CD14-positive monocyte (primary cell): ENCODE data around the gene FAM136A. TPM values are rescaled to one million over a fixed set of nuclear protein-coding genes. Genes with fewer than 3 reads are reported as not detected.

Experiments used
- DNase-seq, 3 donors: peaks; one replicate each; pipeline ENCODE4 v3.0.0-alpha.2; 2011 to 2022
- H2AFZ ChIP-seq: 2 replicates; pipeline ENCODE4 v1.6.0; 2012; ENCODE audit warnings: mild to moderate bottlenecking, low read depth, low read length, inconsistent platforms; ENCODE audit not compliant: insufficient read depth, poor library complexity, severe bottlenecking
- H3K27ac ChIP-seq, 2 donors: 1 replicate in 1 of 2; 2 replicates in 1 of 2; pipeline ENCODE4 v1.5.1; 2012 to 2013; ENCODE audit warnings: low read length in 2 of 2, control low read depth in 1 of 2, inconsistent platforms in 1 of 2, low read depth in 1 of 2, mild to moderate bottlenecking in 1 of 2
- H3K27me3 ChIP-seq, 2 donors: one replicate each; pipeline versions ENCODE4 v1.6.0 to v1.6.1; 2011 to 2013; ENCODE audit warnings: low read length in 2 of 2; ENCODE audit not compliant: control insufficient read depth in 2 of 2, insufficient read depth in 2 of 2
- H3K36me3 ChIP-seq, 2 donors: replicated peaks in 1 of 2; 1 replicate in 1 of 2; 2 replicates in 1 of 2; pipeline versions ENCODE4 v1.5.1 to v1.6.1; 2012 to 2013; ENCODE audit warnings: low read length in 2 of 2, control low read depth in 1 of 2, inconsistent platforms in 1 of 2, mild to moderate bottlenecking in 1 of 2; ENCODE audit not compliant: insufficient read depth in 2 of 2, control insufficient read depth in 1 of 2
- H3K4me1 ChIP-seq, 2 donors: 1 replicate in 1 of 2; 2 replicates in 1 of 2; pipeline versions ENCODE4 v1.5.1 to v1.6.1; 2012 to 2013; ENCODE audit warnings: low read length in 2 of 2, control low read depth in 1 of 2, inconsistent platforms in 1 of 2, mild to moderate bottlenecking in 1 of 2, moderate library complexity in 1 of 2; ENCODE audit not compliant: insufficient read depth in 2 of 2, control insufficient read depth in 1 of 2
- H3K4me2 ChIP-seq: replicated peaks from 2 replicates; pipeline ENCODE3; 2012; ENCODE audit warnings: low read length, moderate library complexity, mild to moderate bottlenecking; ENCODE audit not compliant: poor library complexity, severe bottlenecking; ENCODE audit errors: extremely low read depth
- H3K4me3 ChIP-seq, 3 experiments: fragments of 200-600 bp in 1 of 3; sonication (generic) in 1 of 3; replicated peaks in 1 of 3; 1 replicate in 2 of 3; 2 replicates in 1 of 3; pipeline ENCODE4 v1.5.1; 2011 to 2013; ENCODE audit warnings: low read length in 3 of 3, mild to moderate bottlenecking in 3 of 3, control low read depth in 2 of 3, low read depth in 2 of 3, inconsistent platforms in 1 of 3, moderate library complexity in 1 of 3
- H3K79me2 ChIP-seq: 2 replicates; pipeline ENCODE4 v1.6.0; 2012; ENCODE audit warnings: mild to moderate bottlenecking, control low read depth, inconsistent platforms, low read length, moderate library complexity; ENCODE audit not compliant: insufficient read depth
- H3K9ac ChIP-seq: 2 replicates; pipeline ENCODE4 v1.6.0; 2017; ENCODE audit warnings: low read length, mild to moderate bottlenecking; ENCODE audit not compliant: insufficient read depth, poor library complexity, severe bottlenecking
- H3K9me3 ChIP-seq, 2 donors: replicated peaks in 1 of 2; 1 replicate in 1 of 2; 2 replicates in 1 of 2; pipeline versions ENCODE4 v1.5.1 to v1.6.1; 2012 to 2013; ENCODE audit warnings: low read length in 2 of 2, control low read depth in 1 of 2; ENCODE audit not compliant: control insufficient read depth in 1 of 2, insufficient read depth in 1 of 2
- H4K20me1 ChIP-seq: 2 replicates; pipeline ENCODE4 v1.6.0; 2012; ENCODE audit warnings: mild to moderate bottlenecking, low read length, control low read depth, moderate library complexity; ENCODE audit not compliant: insufficient read depth
- H3K27ac Mint-ChIP-seq, 7 donors: one replicate each; pipeline ENCODE4 v1.8.0; 2020; ENCODE audit warnings: mild to moderate bottlenecking in 7 of 7, mixed read lengths in 7 of 7, moderate library complexity in 6 of 7, inconsistent platforms in 2 of 7
- H3K27me3 Mint-ChIP-seq, 3 donors: one replicate each; pipeline ENCODE4 v1.8.0; 2021 to 2022; ENCODE audit warnings: low read depth in 3 of 3, mild to moderate bottlenecking in 3 of 3, mixed read lengths in 3 of 3, moderate library complexity in 3 of 3, inconsistent platforms in 1 of 3
- H3K36me3 Mint-ChIP-seq, 2 donors: one replicate each; pipeline ENCODE4 v1.8.0; 2020; ENCODE audit warnings: mixed read lengths in 2 of 2, inconsistent platforms in 1 of 2, mild to moderate bottlenecking in 1 of 2
- H3K4me1 Mint-ChIP-seq: one replicate; pipeline ENCODE4 v1.8.0; 2020; ENCODE audit warnings: mild to moderate bottlenecking, mixed read lengths
- H3K4me3 Mint-ChIP-seq, 2 donors: one replicate each; pipeline ENCODE4 v1.8.0; 2020; ENCODE audit warnings: mild to moderate bottlenecking in 2 of 2, mixed read lengths in 2 of 2, moderate library complexity in 1 of 2
- H3K9me3 Mint-ChIP-seq, 7 donors: one replicate each; pipeline ENCODE4 v1.8.0; 2020 to 2022; ENCODE audit warnings: mixed read lengths in 7 of 7, mild to moderate bottlenecking in 6 of 7, moderate library complexity in 6 of 7, inconsistent platforms in 2 of 7
- CTCF ChIP-seq: fragments of 200-600 bp; IDR thresholded peaks from one replicate; pipeline ENCODE4 v1.8.0; 2022; ENCODE audit warnings: antibody characterized with exemption, mild to moderate bottlenecking
- WGBS: methylation state at CpG from one replicate; pipeline ENCODE4 v1.1.5; 2013; ENCODE audit warnings: missing lambda C conversion rate; ENCODE audit not compliant: insufficient coverage; 5-methylcytosine and 5-hydroxymethylcytosine counted together
- intact Hi-C, 2 donors: fragments of 100-400 bp; cut with micrococcal nuclease; formaldehyde crosslinking; loops; one replicate each; pipeline versions ENCODE4 v1.15.0 to v1.15.1; 2023
- polyA plus RNA-seq, 3 donors: library from polyadenylated mRNA; depleted of rRNA in 1 of 3; unstranded in 2 of 3; stranded (reverse) in 1 of 3; fragments of 300-500 nt in 2 of 3; fragments of >200 nt in 1 of 3; fragmentation: Illumina TruSeq in 2 of 3; gene quantifications; 1 replicate in 2 of 3; 2 replicates in 1 of 3; pipeline ENCODE4 v1.2.3, GENCODE V29; 2012 to 2021

Gene FAM136A
- polyA plus RNA-seq, 3 donors = 26.1 to 31.8 (median 30.1) TPM

- TF ChIP-seq CTCF = peak; percentile 44
- Histone ChIP-seq H3K4me2 (no peak overlapping the region), H3K4me1 (no peaks in the 10 kb centered on the region), H3K4me3 (no peak overlapping the region), H3K9ac (no peak overlapping the region), H2AFZ (no peak overlapping the region), H3K79me2 (no peaks in the 10 kb centered on the region), H3K36me3 (no peaks in the 10 kb centered on the region), H3K27ac (no peak overlapping the region), H3K9me3 (no peaks in the 10 kb centered on the region), H4K20me1 (no peaks in the 10 kb centered on the region), H3K27me3 (peaks cover 0 to 2% of the 10 kb centered on the region in 2 donors)
- H3K4me3 Mint-ChIP-seq = no peak overlapping the region
- intact Hi-C loops = loop anchor here (1.0 to 2.0 kb wide), 2 partner anchors 275 to 276 kb away; no protein-coding TSS in a partner anchor
- no peak for DNase-seq
- no peak overlapping the region for H3K27ac Mint-ChIP-seq
- H3K4me1 Mint-ChIP-seq = no peaks in the 10 kb centered on the region
- no peaks in the 10 kb centered on the region for H3K36me3 Mint-ChIP-seq
- H3K27me3 Mint-ChIP-seq = peaks cover 2 to 16% (median 4%) of the 10 kb centered on the region in 3 donors
- H3K9me3 Mint-ChIP-seq = peaks cover 0 to 2% (median 0%) of the 10 kb centered on the region in 7 donors
Observed at GRCh38 chr2:70341477-70341765, 39.6 kb upstream of the FAM136A start.

- H3K4me1 Mint-ChIP-seq = no peaks in the 10 kb centered on the region
- no peak overlapping the region for H3K27ac ChIP-seq
- H3K27me3 Mint-ChIP-seq = peaks cover 2 to 15% (median 5%) of the 10 kb centered on the region in 3 donors
- no peak overlapping the region for H3K9ac ChIP-seq
- no peak overlapping the region for H3K4me3 Mint-ChIP-seq
- no peak overlapping the region for H3K4me3 ChIP-seq
- peak; percentile 15 to 48 (median 41) for DNase-seq
- H3K4me1 ChIP-seq = no peaks in the 10 kb centered on the region
- H3K27me3 ChIP-seq = peaks cover 0 to 2% of the 10 kb centered on the region in 2 donors
- H3K79me2 ChIP-seq = no peaks in the 10 kb centered on the region
- WGBS = 0% methylated on average over 3 of the region's 7 CpGs
- intact Hi-C loops = loop anchor here (1.0 to 2.0 kb wide), 2 partner anchors 276 kb away; no protein-coding TSS in a partner anchor
- no peaks in the 10 kb centered on the region for H3K36me3 ChIP-seq
- H3K36me3 Mint-ChIP-seq = no peaks in the 10 kb centered on the region
- H3K27ac Mint-ChIP-seq = no peak overlapping the region
- peaks cover 0 to 2% (median 0%) of the 10 kb centered on the region in 7 donors for H3K9me3 Mint-ChIP-seq
- H3K9me3 ChIP-seq = no peaks in the 10 kb centered on the region
- TF ChIP-seq CTCF = peak; percentile 91
- no peaks in the 10 kb centered on the region for H4K20me1 ChIP-seq
- no peak overlapping the region for H2AFZ ChIP-seq
- no peak overlapping the region for H3K4me2 ChIP-seq
Observed at GRCh38 chr2:70340761-70341476, 39.1 kb upstream of the FAM136A start.
